ENCODE data around the gene CDC37L1. TPM values are rescaled to one million over a fixed set of nuclear protein-coding genes. Genes with fewer than 3 reads are reported as not detected.

CDC37L1 gene
- total RNA-seq, 1 donor from 2014 or later, result 23.8 TPM

- peaks cover 15% of the 10 kb centered on the region for H3K4me1 ChIP-seq
- no peaks in the 10 kb centered on the region for H3K27me3 ChIP-seq
- TF ChIP-seq POLR2A (IDR thresholded peaks at IDR 0.05) (no peak), CTCF (IDR thresholded peaks at IDR 0.05) (no peak), POLR2AphosphoS5 (IDR thresholded peaks at IDR 0.05; ENCODE audit: insufficient read depth in 1 of 2, low read depth in 1 of 2) (no peak)
- no peak for DNase-seq (ENCODE audit: extremely low spot score in 2 of 2)
- peaks cover 0 to 39% of the 10 kb centered on the region in 2 donors for H3K36me3 ChIP-seq
- intact Hi-C loops (cut with DNase I), result loop anchor here (10.0 kb wide), 1 partner anchor 298 kb away; the partner anchor contains the start of gene JAK2
- no peak overlapping the region for H3K4me3 ChIP-seq
- no peak overlapping the region for H3K27ac ChIP-seq
- no peaks in the 10 kb centered on the region for H3K9me3 ChIP-seq
Measured at GRCh38 chr9:4686584-4686983, 7.2 kb downstream of the CDC37L1 start.

- H3K9me3 ChIP-seq, result no peaks in the 10 kb centered on the region
- no peak for TF ChIP-seq POLR2AphosphoS5 (IDR thresholded peaks at IDR 0.05; ENCODE audit: insufficient read depth in 1 of 2, low read depth in 1 of 2)
- no peak for TF ChIP-seq POLR2A (IDR thresholded peaks at IDR 0.05)
- no peak for TF ChIP-seq CTCF (IDR thresholded peaks at IDR 0.05)
- peaks cover 0 to 43% of the 10 kb centered on the region in 2 donors for H3K36me3 ChIP-seq
- no peak overlapping the region for H3K4me3 ChIP-seq
- H3K27me3 ChIP-seq, result no peaks in the 10 kb centered on the region
- intact Hi-C loops (cut with DNase I), result loop anchor here (10.0 kb wide), 1 partner anchor 296 kb away; the partner anchor contains the start of gene JAK2
- DNase-seq (ENCODE audit: extremely low spot score in 2 of 2), result no peak
- H3K27ac ChIP-seq, result no peak overlapping the region
- H3K4me1 ChIP-seq, result peaks cover 11% of the 10 kb centered on the region
Measured at GRCh38 chr9:4689021-4689420, 9.7 kb downstream of the CDC37L1 start.

GRCh38 chr9:4689687-4690104 lies 10.3 kb downstream of the CDC37L1 start:
- Histone ChIP-seq H3K4me1 (peaks cover 11% of the 10 kb centered on the region), H3K9me3 (no peaks in the 10 kb centered on the region), H3K4me3 (no peak overlapping the region), H3K27me3 (no peaks in the 10 kb centered on the region), H3K27ac (no peak overlapping the region), H3K36me3 (peaks cover 0 to 46% of the 10 kb centered on the region in 2 donors)
- intact Hi-C loops (cut with DNase I), result loop anchor here (10.0 kb wide), 1 partner anchor 295 kb away; the partner anchor contains the start of gene JAK2
- no peak for TF ChIP-seq POLR2A (IDR thresholded peaks at IDR 0.05)
- no peak for TF ChIP-seq POLR2AphosphoS5 (IDR thresholded peaks at IDR 0.05; ENCODE audit: insufficient read depth in 1 of 2, low read depth in 1 of 2)
- TF ChIP-seq CTCF (IDR thresholded peaks at IDR 0.05), result no peak
- no peak for DNase-seq (ENCODE audit: extremely low spot score in 2 of 2)

GRCh38 chr9:4690144-4690543 lies 10.8 kb downstream of the CDC37L1 start:
- Histone ChIP-seq H3K4me3 (no peak overlapping the region), H3K36me3 (peaks cover 0 to 46% of the 10 kb centered on the region in 2 donors), H3K9me3 (no peaks in the 10 kb centered on the region), H3K4me1 (peaks cover 11% of the 10 kb centered on the region), H3K27ac (no peak overlapping the region), H3K27me3 (no peaks in the 10 kb centered on the region)
- DNase-seq (ENCODE audit: extremely low spot score in 2 of 2), result no peak
- intact Hi-C loops (cut with DNase I), result no loop called here
- no peak for TF ChIP-seq POLR2AphosphoS5 (IDR thresholded peaks at IDR 0.05; ENCODE audit: insufficient read depth in 1 of 2, low read depth in 1 of 2)
- no peak for TF ChIP-seq POLR2A (IDR thresholded peaks at IDR 0.05)
- no peak for TF ChIP-seq CTCF (IDR thresholded peaks at IDR 0.05)

GRCh38 chr9:4691795-4692194 lies 12.4 kb downstream of the CDC37L1 start:
- H3K4me3 ChIP-seq, result no peak overlapping the region
- no peaks in the 10 kb centered on the region for H3K9me3 ChIP-seq
- no peak for DNase-seq (ENCODE audit: extremely low spot score in 2 of 2)
- H3K36me3 ChIP-seq, result peaks cover 0 to 34% of the 10 kb centered on the region in 2 donors
- H3K27ac ChIP-seq, result no peak overlapping the region
- intact Hi-C loops (cut with DNase I), result no loop called here
- TF ChIP-seq POLR2AphosphoS5 (IDR thresholded peaks at IDR 0.05; ENCODE audit: insufficient read depth in 1 of 2, low read depth in 1 of 2) (no peak), CTCF (IDR thresholded peaks at IDR 0.05) (no peak), POLR2A (IDR thresholded peaks at IDR 0.05) (no peak)
- peaks cover 11% of the 10 kb centered on the region for H3K4me1 ChIP-seq
- no peaks in the 10 kb centered on the region for H3K27me3 ChIP-seq

Measured in vagina (tissue), 2 donors.